Measurements from ENCODE around the gene DDX24.

DNA sequence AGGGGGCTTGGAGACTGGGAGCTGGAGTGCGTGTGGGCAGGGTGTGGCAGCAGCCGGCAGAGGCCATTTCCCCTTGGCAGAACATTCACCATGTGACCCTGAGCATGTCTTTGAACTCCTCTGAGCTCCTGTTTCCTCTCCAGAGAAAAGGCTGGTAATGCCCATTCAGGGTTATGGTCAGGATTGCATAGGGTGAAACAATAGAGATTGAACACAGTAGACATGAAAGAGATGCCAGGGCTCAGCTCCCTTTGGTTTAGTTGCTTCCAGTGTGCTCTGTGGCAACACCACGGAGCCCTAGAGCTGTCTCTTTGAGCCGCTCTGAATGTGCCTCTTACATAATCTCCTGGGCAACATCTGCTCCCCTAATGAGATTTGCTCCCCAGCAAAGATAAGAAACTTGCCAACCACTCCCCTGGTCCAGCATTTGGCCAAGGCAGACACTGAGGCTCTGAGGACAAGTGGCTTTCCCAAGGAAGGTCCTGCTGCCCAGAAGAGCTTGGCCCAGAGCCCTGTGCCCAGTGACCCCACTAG, 34.1 kb upstream of the DDX24 start:
- TF ChIP-seq, protein P1, sequence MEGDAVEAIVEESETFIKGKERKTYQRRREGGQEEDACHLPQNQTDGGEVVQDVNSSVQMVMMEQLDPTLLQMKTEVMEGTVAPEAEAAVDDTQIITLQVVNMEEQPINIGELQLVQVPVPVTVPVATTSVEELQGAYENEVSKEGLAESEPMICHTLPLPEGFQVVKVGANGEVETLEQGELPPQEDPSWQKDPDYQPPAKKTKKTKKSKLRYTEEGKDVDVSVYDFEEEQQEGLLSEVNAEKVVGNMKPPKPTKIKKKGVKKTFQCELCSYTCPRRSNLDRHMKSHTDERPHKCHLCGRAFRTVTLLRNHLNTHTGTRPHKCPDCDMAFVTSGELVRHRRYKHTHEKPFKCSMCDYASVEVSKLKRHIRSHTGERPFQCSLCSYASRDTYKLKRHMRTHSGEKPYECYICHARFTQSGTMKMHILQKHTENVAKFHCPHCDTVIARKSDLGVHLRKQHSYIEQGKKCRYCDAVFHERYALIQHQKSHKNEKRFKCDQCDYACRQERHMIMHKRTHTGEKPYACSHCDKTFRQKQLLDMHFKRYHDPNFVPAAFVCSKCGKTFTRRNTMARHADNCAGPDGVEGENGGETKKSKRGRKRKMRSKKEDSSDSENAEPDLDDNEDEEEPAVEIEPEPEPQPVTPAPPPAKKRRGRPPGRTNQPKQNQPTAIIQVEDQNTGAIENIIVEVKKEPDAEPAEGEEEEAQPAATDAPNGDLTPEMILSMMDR (IDR thresholded peaks at IDR 0.05; ENCODE audit: low read depth, low read length, poor library complexity, severe bottlenecking), result no peak
- TF ChIP-seq EZH2phosphoT487 (IDR thresholded peaks at IDR 0.05; ENCODE audit: borderline replicate concordance, low read length), result no peak

Measured in DOHH2 (cell line).